Lung (tissue), 12 donors: Measurements from ENCODE around the gene XPC. TPM values are rescaled to one million over a fixed set of nuclear protein-coding genes. Genes with fewer than 3 reads are reported as not detected.

Experiments used
- ATAC-seq: fragments of 200-7000 bp; cut with Tn5 transposase; one replicate; pipeline ENCODE4 v1.9.1; 2020; ENCODE audit warnings: moderate number of reproducible peaks; ENCODE audit not compliant: insufficient read depth, low FRiP score
- DNase-seq, 3 donors: peaks; one replicate each; pipeline ENCODE4 v3.0.0-alpha.2; 2013 to 2017
- H3K27ac ChIP-seq, 2 donors: one replicate each; pipeline ENCODE4 v1.5.1; 2013; ENCODE audit warnings: mild to moderate bottlenecking in 2 of 2, moderate library complexity in 2 of 2, control low read depth in 1 of 2, inconsistent platforms in 1 of 2, low read depth in 1 of 2, low read length in 1 of 2
- H3K27me3 ChIP-seq, 3 donors: one replicate each; pipeline ENCODE4 v1.5.1; 2013; ENCODE audit warnings: low read length in 2 of 3; ENCODE audit not compliant: control insufficient read depth in 3 of 3, insufficient read depth in 3 of 3
- H3K36me3 ChIP-seq, 4 donors: one replicate each; pipeline ENCODE4 v1.5.1; 2013; ENCODE audit warnings: low read length in 4 of 4, mild to moderate bottlenecking in 1 of 4, moderate library complexity in 1 of 4; ENCODE audit not compliant: control insufficient read depth in 4 of 4, insufficient read depth in 4 of 4
- H3K4me1 ChIP-seq, 5 donors: one replicate each; pipeline ENCODE4 v1.5.1; 2013; ENCODE audit warnings: low read length in 5 of 5, mild to moderate bottlenecking in 2 of 5, moderate library complexity in 1 of 5; ENCODE audit not compliant: control insufficient read depth in 5 of 5, insufficient read depth in 5 of 5
- H3K4me3 ChIP-seq: one replicate; pipeline ENCODE4 v1.5.1; 2013; ENCODE audit warnings: mild to moderate bottlenecking, control low read depth, moderate library complexity
- H3K9ac ChIP-seq, 2 donors: one replicate each; pipeline ENCODE4 v1.5.1; 2013; ENCODE audit warnings: low read length in 2 of 2, control low read depth in 1 of 2; ENCODE audit not compliant: insufficient read depth in 1 of 2
- H3K9me3 ChIP-seq, 4 donors: one replicate each; pipeline ENCODE4 v1.5.1; 2013; ENCODE audit warnings: low read length in 3 of 4, mild to moderate bottlenecking in 1 of 4, moderate library complexity in 1 of 4; ENCODE audit not compliant: control insufficient read depth in 4 of 4, insufficient read depth in 3 of 4
- WGBS, 2 donors: extraction: QIAGEN DNeasy Blood & Tissue Kit; methylation state at CpG; one replicate each; pipeline ENCODE4 v1.1.7; 2013; 5-methylcytosine and 5-hydroxymethylcytosine counted together
- polyA plus RNA-seq, 2 donors: library from polyadenylated mRNA; stranded (reverse); fragments of 200-250 nt; gene quantifications; one replicate each; pipeline ENCODE4 v1.2.1, GENCODE V29; 2013
- total RNA-seq, 2 donors: library from RNA; depleted of rRNA in 1 of 2; stranded (reverse); fragments of >200 nt in 1 of 2; gene quantifications; one replicate each; pipeline ENCODE4 v1.2.1, GENCODE V29; 2014 to 2021
- TF ChIP-seq, protein P1 (sequence below): IDR thresholded peaks from 2 replicates; pipeline ENCODE4 v1.5.1; 2012; ENCODE audit warnings: mild to moderate bottlenecking; ENCODE audit errors: control extremely low read depth, extremely low read depth
- donor health status: control.
- donor health status: control.
- donor health status: Bipolar disorder and iron deficiency.
- donor health status: healthy.
- donor health status: DM: yes; HTN: yes; CAD: no.

The XPC gene
- total and polyA plus RNA-seq, 4 donors = 16.4 to 31.9 (median 23.7) TPM

GRCh38 chr3:14148041-14148985 is 30.1 kb downstream of the XPC start:
- H3K4me1 ChIP-seq = peaks cover 6 to 19% (median 7%) of the 10 kb centered on the region in 5 donors
- peak overlapping the region in 1 of 2 donors; percentile 11 for H3K27ac ChIP-seq
- WGBS, 2 donors = 90 to 92% methylated on average over 28 of the region's 28 CpGs
- peaks cover 0 to 39% (median 13%) of the 10 kb centered on the region in 4 donors for H3K36me3 ChIP-seq
- no peaks in the 10 kb centered on the region for H3K9me3 ChIP-seq
- ATAC-seq = no peak
- H3K4me3 ChIP-seq = no peak overlapping the region
- DNase-seq = peak in 1 of 3 donors; percentile 10
- H3K27me3 ChIP-seq = no peaks in the 10 kb centered on the region
- no peak overlapping the region for H3K9ac ChIP-seq
- TF ChIP-seq, protein P1, sequence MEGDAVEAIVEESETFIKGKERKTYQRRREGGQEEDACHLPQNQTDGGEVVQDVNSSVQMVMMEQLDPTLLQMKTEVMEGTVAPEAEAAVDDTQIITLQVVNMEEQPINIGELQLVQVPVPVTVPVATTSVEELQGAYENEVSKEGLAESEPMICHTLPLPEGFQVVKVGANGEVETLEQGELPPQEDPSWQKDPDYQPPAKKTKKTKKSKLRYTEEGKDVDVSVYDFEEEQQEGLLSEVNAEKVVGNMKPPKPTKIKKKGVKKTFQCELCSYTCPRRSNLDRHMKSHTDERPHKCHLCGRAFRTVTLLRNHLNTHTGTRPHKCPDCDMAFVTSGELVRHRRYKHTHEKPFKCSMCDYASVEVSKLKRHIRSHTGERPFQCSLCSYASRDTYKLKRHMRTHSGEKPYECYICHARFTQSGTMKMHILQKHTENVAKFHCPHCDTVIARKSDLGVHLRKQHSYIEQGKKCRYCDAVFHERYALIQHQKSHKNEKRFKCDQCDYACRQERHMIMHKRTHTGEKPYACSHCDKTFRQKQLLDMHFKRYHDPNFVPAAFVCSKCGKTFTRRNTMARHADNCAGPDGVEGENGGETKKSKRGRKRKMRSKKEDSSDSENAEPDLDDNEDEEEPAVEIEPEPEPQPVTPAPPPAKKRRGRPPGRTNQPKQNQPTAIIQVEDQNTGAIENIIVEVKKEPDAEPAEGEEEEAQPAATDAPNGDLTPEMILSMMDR = no peak

- TF ChIP-seq, protein P1 = no peak
- H3K4me1 ChIP-seq = peaks cover 6 to 26% (median 7%) of the 10 kb centered on the region in 5 donors
- H3K4me3 ChIP-seq = no peak overlapping the region
- DNase-seq (peak in 1 of 3 donors; percentile 9), ATAC-seq (no peak)
- no peaks in the 10 kb centered on the region for H3K27me3 ChIP-seq
- no peaks in the 10 kb centered on the region for H3K9me3 ChIP-seq
- no peak overlapping the region for H3K9ac ChIP-seq
- peak overlapping the region in 1 of 2 donors; percentile 11 for H3K27ac ChIP-seq
- H3K36me3 ChIP-seq = peaks cover 0 to 35% (median 13%) of the 10 kb centered on the region in 4 donors
- 85 to 90% methylated on average over 11 to 12 of the region's 12 CpGs for WGBS, 2 donors
These were observed 30.8 kb downstream of the XPC start for GRCh38 chr3:14147617-14148016.

DNA sequence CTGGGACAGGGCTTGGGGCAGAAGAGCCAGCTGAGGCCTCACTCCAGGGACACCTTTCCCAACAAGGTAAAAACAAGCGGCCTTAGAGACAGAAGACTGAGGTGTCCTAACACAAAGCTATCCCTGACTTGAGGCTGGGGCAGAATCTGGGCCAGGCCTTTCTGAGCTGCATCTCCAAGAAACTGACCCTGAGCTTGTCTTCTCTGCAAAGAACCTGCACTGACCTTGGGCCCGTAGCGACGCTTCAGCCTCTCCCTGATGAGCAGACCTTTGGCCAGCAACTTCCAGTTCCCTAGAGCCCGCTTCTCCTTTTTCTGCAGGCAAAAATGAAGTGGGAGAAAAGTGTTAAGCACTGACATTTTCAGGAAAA is 31.4 kb downstream of the XPC start:
- peak overlapping the region in 1 of 2 donors; percentile 69 for H3K27ac ChIP-seq
- ATAC-seq = no peak
- 89 to 90% methylated on average over 5 of the region's 5 CpGs for WGBS, 2 donors

More for the DNA sequence above, 31.4 kb downstream of the XPC start:
- DNase-seq = peak in 1 of 3 donors; percentile 4
- TF ChIP-seq, protein P1 = no peak
- no peak overlapping the region for H3K4me3 ChIP-seq
- no peak overlapping the region for H3K9ac ChIP-seq
- H3K9me3 ChIP-seq = no peaks in the 10 kb centered on the region
- H3K36me3 ChIP-seq = peaks cover 0 to 31% (median 17%) of the 10 kb centered on the region in 4 donors
- peaks cover 6 to 27% (median 7%) of the 10 kb centered on the region in 5 donors for H3K4me1 ChIP-seq
- H3K27me3 ChIP-seq = no peaks in the 10 kb centered on the region
